ENCODE results near the gene SLC17A4.
A peak's percentile ranks its signal among the peaks of the same experiment; 100 is the strongest.
"Not testable (repeated sequence)": the region's sequence is repeated elsewhere in the genome, so short reads cannot be mapped to it uniquely, and the experiment has no call there.

The SLC17A4 gene, protein sequence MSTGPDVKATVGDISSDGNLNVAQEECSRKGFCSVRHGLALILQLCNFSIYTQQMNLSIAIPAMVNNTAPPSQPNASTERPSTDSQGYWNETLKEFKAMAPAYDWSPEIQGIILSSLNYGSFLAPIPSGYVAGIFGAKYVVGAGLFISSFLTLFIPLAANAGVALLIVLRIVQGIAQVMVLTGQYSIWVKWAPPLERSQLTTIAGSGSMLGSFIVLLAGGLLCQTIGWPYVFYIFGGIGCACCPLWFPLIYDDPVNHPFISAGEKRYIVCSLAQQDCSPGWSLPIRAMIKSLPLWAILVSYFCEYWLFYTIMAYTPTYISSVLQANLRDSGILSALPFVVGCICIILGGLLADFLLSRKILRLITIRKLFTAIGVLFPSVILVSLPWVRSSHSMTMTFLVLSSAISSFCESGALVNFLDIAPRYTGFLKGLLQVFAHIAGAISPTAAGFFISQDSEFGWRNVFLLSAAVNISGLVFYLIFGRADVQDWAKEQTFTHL

GRCh38 chr6:25754535-25754934 lies at the start of gene SLC17A4:
SLC17A4 (plus strand) TSS chr6:25754742; CDS start chr6:25761963, 7,221 bp downstream.
- no peak for DNase-seq

DNA sequence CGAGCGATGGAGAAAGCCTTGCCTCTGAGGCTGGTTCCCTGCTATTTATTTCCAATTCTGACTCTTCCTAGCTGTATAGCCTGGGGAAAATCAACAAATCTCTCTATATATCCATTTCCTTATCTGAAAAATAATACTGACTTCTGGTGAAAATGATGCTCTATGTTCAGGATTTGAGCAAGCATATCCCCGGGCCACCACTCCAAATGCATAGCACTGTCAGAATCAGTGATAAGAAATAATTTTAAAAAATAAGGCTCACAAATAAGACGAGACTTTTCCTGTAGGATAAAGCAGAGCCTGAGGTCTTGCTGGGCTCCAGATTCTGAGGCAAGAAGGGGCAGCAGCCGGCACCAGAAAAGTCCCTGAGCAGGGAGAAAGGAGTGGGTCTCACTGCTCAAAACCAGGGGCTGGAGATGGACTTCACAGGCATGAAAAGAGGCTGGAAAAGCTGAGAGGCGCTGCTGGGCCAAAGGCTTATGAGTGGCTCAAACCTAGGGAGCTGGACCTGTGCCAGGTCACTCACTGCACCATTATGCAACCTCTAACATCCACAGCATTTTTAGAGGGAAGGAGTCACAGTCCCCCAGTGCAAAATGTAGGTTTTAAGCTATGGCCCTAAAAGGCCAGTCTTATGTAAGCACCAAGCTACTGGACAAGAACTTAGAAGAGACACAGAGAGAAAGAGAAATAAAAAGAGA lies 48.1 kb upstream of the SLC17A4 start:
- peak; percentile 31 for DNase-seq

- DNase-seq, result no peak
Observed at GRCh38 chr6:25709761-25710160, 44.8 kb upstream of the SLC17A4 start.

DNA sequence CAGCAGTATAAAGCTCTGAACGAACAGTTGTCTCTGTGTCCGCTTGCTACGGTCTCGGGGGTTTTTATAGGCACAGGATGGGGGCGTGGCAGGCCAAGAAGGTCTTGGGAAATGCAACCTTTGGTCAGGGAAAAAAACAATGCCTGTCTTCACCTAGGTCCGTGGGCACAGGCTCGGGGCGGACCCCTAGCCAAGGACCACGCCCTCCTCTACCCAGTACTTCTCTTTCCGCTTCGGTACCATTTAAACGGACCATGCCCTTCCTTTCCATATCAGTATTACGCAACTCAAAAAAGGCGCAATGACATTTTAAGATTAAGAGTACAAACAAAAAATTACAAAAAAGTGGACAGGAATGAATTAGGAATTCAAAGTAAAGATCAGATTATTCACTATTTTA lies 44.3 kb upstream of the SLC17A4 start:
- no peak for DNase-seq

DNA sequence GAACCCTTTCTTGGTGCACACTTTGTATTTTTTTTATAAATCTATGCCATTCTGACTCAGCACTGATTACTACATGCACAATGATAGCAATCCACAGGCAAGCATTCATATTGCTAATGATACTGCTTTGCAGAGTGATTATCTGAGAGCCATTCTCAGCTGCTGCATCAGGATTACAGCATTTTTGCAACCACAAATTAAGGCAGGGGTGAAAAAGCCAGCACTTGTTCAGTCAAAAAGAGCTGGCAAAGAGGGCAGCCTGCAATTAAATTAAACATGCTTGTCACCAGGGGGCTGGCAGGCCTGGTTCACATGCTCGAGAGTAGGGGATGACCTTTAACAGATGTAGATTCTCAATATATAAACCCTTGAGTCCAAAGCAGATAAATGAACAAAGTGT lies 40.7 kb upstream of the SLC17A4 start:
- DNase-seq, result no peak

DNA sequence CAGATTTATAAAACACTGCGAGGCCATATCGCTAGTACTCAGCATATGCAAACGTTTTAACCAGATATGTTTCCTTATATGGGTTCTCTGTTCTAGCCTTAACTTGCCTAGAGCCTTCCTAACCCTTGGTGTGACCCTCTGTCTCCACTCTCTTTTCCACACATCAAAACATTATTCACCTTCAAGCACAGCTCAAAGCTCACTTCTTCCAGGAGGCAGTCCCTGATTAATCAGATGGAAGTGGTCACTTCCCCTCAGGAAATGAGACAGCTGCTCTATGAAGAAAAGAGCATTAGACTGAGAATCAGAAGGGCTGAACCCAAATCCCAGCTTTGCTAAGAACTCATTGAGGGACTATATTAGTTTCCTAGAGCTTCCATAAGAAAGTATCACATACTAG lies 39.8 kb upstream of the SLC17A4 start:
- DNase-seq, result no peak

GRCh38 chr6:25715794-25716193 lies 38.7 kb upstream of the SLC17A4 start:
- no peak for DNase-seq

DNA sequence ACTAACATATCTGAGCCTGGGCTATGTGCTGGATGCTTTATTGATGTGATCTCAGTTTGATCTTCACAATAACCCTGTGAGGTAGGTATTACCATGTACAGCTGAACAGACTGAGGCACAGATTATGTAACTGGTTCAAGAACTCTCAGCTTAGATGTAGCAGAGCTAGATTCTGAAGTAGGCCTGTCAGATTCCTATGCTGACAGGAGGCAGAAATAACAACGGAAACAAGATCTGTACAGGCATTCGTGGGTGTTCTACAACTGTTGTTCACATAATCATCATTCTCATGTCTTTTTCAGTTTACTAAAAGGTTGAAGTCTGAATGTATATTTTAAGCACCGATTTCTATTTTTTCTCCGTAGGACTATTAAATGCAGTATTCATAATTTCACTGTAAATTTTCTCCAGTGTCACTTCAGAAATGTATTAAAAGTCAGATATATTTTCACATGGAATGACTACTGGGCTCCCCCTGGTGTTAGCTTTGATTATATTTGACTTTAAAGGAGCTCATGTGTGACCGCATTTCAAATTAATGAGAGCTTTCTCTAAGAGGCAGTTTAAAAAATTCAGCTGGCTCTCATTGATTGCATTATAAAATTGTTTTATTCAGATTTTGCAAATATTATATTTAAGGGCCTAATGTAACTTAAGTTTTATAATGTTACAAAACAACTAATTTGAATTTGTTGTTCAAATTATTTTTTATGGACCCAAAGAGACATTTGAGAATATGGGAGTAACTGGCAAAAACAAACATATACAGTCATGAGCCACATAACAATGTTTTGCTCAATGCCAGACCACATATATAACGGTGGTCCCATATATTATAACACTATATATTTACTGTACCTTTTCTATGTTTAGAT lies 36.4 kb upstream of the SLC17A4 start:
- peak; percentile 42 for DNase-seq

GRCh38 chr6:25726122-25726911 lies 28.2 kb upstream of the SLC17A4 start:
- DNase-seq, result no peak

GRCh38 chr6:25727028-25727427 lies 27.5 kb upstream of the SLC17A4 start:
- no peak for DNase-seq

DNA sequence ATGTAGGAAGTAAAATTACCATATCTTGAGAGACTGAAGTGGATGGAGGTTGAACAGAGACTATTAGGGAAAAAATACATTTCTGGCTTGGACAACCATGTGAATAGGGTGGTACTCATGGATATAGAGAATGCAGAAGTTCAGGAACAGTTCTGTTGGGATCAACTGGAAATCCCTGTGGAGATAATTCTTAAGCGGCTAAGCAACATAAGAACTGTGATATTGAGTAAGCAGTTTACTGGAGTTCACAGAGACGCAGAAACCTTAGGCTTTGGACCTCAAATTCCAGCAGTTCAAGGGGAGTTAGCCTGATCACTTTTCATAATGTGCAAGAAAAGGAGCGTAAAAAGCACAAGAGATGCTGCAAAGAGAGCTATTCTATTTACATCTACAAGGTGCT lies 23.6 kb upstream of the SLC17A4 start:
- no peak for DNase-seq

GRCh38 chr6:25731721-25732120 lies 22.8 kb upstream of the SLC17A4 start:
- DNase-seq, result no peak

GRCh38 chr6:25732468-25733198 lies 21.9 kb upstream of the SLC17A4 start:
- DNase-seq, result no peak

- DNase-seq, result no peak
Observed at GRCh38 chr6:25735261-25735660, 19.3 kb upstream of the SLC17A4 start.

GRCh38 chr6:25743868-25744267 lies 10.7 kb upstream of the SLC17A4 start:
- DNase-seq, result no peak

DNA sequence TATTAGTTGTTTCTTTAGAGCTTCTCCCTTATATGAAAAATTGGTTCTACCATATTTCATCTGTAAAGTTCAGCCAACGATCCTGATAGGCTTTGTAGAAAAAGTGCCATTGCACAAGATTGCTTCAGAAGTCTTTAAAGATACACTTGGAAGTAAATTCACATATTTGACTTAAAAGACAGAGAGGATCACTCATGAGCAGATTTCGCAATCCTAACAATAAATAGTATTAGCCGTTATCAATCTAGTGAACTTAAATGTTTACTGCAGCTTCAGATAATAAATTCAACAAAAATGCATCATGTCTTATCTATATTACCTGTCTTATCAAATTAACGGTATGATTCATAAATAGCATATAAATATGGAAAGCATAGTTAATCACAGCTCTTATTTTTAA lies 8.7 kb upstream of the SLC17A4 start:
- DNase-seq, result no peak

DNA sequence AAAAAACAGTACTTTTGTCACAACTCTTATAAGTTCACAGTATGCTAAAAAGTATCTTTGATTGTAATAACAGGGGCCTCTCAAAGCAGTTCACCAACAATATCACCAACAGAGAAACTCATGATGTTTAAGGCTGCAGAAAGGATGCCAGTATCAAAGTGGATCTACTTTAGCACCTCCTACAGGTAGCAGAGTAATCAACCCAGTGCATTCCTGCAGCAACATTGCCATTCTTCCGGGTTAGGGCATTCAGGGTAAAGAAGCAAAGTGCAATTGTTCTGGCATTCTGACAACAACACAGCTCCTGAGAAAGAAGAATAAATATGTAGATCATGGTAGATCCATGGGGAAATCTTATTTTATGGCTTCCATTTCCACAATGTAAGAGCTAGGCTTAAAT lies 7.6 kb upstream of the SLC17A4 start:
- DNase-seq, result no peak

DNA sequence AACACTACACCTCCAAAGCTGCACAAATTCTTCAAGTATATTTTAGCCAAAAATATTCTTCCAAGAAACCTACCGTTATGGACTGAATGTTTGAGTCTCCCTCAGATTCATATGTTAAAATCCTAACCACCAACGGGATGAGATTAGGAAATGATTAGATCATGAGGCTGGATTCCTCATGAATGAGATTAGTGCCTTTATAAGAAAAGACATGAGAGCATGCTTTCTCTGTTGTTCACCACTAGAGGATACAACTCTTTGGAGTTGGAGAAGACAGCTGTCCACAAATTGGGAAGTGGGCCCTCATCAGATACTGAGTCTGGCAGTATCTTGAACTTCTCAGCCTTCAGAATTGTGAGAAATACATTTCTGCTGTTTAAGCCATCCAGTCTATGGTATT lies 7.1 kb upstream of the SLC17A4 start:
- no peak for DNase-seq

DNA sequence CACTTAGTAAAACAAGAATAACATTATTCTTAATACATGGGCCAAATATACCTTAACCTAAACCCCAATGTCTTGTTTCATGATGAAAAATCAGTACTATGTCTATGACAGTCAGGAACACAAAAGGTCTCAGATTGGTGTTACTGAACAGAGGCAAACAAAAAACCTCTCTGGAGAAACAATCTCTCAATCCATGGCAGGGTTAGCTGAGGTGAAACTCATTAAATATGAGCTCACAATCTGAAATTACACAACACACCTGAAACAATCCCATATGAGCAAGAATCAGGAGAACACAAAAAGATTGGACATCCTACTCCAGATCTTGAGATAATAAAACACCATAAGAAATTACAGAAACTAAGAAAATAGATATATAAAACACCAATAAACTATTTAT lies 6.5 kb upstream of the SLC17A4 start:
- DNase-seq, result no peak

DNA sequence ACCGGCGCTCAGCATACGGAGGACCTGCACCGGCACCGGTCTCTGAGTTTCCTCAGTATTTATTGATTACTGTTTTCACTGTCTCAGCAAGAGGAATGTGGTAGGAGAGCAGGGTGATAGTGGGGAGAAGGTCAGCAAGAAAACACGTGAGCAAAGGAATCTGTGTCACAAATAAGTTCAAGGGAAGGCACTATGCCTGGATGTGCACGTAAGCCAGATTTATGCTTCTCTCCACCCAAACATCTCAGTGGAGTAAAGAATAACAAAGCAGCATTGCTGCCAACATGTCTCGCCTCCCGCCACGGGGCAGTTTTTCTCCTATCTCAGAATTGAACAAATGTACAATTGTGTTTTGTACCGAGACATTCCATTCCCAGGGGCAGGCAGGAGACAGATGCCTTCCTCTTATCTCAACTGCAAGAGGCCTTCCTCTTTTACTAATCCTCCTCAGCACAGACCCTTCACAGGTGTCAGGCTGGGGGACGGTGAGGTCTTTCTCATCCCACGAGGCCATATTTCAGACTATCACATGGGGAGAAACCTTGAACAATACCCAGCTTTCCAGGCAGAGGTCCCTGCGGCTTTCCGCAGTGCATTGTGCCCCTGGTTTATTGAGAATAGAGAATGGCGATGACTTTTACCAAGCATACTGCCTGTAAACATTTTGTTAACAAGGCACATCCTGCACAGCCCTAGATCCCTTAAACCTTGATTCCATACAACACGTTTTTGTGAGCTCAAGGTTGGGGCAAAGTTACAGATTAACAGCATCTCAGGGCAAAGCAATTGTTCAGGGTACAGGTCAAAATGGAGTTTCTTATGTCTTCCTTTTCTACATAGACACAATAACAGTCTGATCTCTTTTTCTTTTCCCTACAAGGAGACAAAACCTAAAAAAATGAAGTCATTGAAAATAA lies 5.7 kb upstream of the SLC17A4 start:
- DNase-seq, result not testable (repeated sequence)

GRCh38 chr6:25749837-25750236 lies 4.7 kb upstream of the SLC17A4 start:
- no peak for DNase-seq
